GM19238 (cell line): ENCODE measurements around the gene SORBS1.

Source experiments
- DNase-seq: peaks from one replicate; pipeline ENCODE4 v3.0.0; 2011; ENCODE audit warnings: low spot score; ENCODE audit not compliant: insufficient read length

Gene SORBS1

DNA sequence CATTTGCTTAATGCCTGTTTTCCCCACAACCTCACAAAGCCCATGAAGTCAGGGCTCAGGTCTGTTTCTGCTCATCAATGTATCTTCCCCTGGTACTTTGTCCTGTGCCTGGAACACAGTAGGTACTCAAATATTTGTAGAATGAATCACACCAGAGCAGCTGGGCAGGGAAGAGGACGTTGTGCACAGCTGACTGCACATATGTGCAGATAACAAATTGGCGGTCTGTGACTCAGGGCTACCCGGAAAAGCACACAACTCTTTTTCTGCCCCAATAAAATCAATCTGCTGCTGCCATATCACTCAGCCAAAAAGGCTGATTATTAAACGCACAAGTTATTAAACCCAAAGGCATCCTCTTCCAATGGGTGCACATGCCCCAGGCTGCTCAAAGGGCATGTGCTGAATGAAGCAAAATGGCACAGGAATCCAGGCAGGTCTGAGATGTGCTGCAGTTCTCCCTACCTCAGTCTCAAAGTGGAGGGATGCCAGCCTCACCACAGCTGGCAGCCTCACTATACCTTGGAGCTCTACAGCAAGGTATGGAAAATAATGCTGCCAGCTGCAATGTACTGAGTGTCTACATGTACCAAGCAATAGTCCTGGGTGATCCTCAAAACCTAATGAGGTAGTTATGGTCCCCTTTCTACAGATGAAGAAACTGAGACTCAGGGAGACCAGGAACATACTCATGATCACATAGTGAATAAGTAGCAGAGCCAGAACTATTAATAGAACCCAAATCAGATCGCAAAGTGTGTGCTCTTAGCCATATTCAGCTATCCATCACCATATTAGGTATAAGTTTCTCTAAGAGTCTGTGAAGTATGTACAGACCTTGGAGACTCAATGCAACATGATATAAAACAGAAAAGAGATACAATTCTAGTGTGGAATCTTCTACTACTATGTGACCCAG, 43.4 kb downstream of the SORBS1 start:
- DNase-seq: no peak

DNA sequence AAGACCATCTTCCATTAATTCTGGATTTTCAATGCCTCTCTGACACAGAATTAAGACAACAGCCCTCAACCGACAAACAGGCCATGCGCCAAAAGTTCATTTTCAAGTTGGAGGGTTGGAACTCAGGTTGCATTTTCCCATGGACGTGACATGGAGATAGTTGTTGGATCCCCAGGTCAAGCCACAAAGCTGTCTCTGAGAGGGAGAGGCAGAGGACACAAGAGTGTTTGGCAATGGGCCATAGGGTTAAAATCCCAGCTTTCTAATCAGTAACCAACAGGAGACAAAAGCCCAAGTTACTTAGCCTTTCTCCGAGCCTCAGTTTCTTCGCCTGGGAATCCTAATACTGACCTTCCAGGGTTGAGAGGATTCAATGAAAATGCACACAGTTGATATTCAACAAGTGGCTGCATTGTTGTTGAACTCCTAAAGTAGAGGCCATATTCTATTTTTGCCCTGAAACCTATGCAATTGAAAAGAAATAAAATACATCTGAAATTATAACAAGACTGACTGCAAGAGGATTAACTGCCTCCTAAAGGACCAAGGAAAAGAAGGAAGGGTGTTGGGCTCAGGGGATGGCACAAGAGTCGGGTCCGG, 44.3 kb downstream of the SORBS1 start:
- no peak for DNase-seq

DNA sequence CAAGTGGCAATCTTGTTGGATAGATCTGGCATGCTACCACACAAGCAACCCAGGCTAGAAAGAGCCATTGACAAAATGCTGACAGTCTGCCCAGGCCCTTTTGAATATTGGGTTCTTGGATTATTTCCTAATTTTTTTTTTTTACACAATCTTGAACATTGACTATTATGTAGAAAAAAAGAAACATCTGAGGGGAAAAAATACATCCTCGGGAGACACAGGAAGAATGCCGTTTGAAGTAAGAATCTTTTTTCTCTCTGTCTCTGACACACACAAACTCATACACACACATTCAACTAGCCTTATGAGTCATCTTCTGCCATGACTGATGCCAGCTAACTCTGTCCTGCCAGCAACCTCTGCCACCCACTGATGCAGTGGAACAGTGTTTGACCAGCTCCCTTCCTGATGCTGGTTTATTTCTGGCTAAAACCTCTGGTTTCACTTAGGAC, 47.2 kb downstream of the SORBS1 start:
- no peak for DNase-seq

DNA sequence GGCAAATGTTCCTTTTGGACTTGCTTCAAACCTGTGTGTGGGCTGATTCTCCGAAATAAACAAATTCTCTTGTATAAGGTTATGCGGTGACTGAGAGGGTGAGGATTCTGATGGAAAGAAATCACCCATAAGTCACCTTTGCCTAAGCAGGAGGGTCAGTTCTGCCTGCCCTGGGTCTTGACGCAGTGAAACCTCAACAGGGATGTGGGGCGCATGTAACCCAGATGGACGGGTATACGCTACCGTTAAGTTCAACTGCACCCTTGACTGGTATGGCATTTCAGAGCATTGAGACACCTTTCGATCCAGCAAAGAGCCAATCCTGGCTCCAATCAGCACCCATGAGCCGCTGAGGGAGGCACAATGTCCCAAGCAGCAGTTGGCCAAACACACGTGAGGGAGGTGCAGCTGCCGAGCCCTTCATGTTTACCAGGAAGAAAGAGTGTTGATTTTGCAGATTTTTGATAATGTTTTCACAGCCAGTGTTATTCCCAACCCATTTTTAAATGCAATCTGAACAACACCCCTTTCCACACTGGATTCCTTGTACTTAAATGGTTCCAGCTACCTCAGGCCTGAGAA, 48.1 kb downstream of the SORBS1 start:
- no peak for DNase-seq

DNA sequence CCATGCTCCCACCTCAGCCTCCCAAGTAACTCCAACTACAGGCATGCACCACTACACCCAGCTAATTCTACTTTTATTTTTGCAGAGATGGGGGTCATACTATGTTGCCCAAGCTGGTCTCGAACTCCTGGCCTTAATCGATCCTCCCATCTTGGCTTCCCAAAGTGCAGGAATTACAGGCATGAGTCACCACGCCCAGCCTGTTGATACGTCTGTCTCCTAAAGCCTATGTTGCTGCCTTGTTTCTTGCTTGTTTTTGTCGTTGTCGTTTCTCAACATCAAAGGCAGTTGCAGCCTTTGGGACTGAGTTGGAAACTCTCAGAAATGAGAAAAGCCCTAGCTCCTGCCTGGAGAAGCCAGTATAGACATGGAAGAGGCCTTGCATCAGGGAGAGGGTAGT, 49.9 kb downstream of the SORBS1 start:
- DNase-seq: no peak

DNA sequence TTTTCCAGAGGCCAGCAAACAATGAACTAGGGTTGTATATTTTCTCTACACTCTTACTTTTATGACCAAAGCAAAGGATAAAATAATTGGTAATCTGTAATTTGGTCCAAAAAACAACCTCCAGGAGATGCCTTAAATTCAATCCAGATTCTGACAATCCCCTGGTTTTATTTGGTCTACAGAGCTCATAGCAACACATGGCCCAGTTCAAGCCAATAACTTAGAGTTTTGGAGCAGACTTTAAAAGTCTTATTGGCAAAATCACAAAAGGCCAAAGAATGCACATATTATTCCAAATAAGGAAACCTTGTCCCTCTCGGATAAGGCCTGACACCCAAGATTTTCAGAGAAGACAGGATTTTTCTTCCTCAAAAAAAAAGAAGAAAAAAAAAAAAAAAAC, 51.9 kb downstream of the SORBS1 start:
- DNase-seq: no peak

DNA sequence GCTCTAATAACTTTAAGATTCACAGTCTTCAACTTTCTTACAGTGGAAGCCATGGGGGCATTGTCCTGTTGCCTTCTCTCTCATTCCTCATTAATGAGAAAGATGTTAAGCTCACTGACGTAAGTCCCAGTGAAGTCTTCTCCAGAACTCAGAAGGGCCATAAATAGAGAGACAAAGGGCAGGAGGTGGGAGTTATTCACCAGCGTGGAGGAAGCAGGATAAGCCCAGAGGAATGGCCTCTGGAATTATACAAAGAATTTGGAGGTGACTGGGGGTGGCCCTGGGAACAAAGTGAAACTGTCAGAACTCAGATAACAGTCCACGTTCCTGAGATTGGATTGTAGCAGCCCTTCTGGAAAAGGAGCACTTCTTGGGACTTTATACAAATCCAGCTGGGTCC, 52.4 kb downstream of the SORBS1 start:
- no peak for DNase-seq

DNA sequence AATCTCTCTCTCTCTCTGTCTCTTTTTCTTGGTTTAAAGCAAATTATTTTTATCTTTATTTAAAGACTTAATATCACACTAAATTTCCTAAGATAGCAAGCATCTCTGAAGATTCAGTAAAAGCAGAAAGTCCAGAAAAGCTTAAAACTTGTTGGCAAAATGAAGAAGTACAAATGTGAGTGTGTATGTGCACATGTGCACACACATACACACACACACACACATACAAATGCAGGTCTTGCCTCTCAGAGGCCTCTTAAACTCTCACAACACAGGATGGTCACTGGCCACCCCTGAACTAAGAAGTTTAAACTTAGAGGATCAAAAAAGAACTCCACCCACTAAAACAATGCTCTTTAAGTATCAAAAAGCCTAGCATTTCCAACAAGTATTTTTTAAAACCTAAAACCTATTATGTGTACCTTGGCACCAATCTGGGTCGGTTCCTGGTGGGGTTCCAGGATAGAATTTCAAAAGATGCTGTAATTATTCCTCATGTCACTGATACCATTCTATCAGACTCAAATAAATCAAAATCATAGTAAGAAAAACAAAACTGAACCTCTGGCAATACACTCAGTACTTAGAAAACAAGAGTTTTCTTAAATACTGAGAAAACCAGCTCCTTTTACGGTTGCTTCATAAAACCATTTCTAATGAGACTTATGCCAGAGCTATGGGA, 55.0 kb downstream of the SORBS1 start:
- DNase-seq: no peak

DNA sequence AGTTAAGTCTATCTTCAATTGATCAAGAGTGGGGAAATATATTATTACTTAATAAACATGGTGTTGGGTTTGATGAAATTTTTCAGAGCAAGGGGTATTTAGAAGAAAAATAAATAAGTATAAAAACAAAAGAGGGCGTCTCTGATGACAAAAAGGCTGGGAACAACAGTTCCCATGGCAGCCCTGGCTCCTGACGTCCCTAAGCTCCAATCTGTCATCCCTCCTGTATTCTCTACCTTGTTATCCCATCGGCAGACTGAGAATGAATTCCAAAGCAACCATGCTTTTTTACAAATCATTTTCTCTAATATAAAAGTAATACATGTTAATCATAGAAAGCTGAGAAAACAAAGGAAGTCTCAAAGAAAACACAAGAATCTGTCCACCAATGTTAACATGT, 55.5 kb downstream of the SORBS1 start:
- no peak for DNase-seq

DNA sequence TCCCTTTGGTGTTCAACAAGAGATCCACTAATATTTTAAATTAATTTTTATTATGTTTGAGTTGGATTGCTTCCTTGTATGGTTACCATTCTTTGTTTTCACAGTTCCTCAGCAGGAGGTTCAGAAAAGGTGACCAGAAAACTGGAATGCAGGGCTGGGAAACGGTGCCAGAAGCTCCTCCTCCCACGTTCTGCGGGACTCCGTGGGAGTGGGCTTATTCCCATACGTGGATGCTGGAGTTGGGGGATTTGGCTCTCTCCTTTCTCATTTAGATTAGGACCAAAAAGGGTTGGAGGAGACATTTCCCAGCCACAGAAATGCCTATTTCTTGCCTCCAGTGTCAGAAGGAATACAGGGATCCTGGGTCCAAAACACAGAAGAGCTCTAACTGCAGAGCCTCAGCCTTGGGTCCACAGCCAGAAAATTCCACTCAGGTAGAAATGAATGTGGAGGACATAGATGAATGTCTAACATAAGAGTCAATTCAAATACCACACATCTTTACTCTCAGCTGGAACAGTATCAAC, 56.0 kb downstream of the SORBS1 start:
- DNase-seq: no peak

DNA sequence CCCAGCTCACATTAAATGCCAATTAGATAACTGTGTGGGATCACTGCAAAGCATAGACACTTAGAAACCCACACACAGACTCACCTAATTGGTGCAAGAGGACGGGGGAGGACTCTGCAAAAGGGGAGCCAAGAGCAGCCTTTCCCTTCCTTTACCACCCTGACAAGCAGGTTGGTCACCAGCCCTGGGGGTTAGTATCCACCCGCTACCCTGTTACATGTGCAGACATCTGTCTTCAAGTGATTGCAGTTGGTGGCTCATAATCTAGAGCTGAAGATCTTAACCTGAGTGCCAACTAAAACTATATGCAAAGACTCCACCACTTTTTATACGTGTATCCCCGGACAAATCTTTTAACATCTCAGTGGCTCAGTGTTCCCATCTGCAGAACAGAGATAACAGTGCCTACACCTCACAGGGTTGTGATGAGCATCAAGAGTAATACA, 56.9 kb downstream of the SORBS1 start:
- DNase-seq: no peak

DNA sequence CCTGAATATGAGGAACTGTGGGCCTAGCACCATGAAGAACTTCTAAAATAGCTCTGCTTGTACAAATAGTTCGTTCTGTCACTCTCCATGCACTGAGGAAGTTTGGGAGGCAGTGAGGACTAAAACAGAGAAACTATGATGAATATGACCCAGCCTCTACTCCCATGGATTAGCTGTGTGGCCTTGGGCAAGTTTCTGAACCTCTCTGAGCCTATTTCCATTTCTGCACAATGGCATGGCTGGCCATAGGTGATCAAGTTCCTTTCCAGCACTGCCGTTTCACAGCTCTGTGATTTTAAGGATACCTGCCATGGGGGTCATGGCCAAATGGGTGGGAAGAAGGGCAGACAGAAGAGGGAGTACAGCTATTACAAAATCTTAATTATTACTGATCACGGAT, 57.6 kb downstream of the SORBS1 start:
- no peak for DNase-seq

DNA sequence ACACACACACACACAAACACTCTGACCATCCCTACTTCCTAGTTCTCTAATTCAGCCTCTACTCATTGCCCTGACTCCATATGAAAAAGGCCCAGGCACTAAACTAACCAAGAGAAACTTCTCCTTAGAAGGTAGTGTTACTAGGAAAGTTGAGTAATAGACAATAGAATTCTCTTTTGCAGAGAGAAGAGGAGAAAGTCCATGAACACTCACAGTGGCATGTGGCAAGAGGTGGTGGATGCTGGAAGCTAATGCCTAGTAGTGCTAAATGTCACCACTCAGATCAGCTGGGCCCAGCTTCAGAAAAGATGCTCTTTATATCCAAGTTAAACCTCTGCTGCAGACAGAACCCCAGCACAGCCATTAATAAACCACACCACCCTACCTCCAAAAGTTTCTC, 58.2 kb downstream of the SORBS1 start:
- DNase-seq: no peak

DNA sequence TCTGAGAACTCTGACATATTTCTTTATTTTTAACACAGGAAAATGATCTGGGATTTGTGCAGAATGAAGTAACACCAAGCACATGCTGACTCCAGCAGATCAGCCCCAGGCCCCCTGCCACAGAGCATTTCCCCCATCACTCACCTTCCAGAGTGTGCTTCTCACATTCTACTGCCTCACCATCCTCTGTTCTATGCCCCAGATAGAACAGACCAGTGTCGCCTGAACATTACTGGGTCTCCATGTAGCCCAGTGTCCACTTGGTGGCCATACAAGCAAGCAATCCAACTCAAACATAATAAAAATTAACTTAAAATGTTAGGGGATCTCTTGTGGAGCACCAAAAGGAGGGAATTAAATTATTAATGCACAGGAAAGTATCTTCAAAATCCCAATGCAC, 58.8 kb downstream of the SORBS1 start:
- DNase-seq: no peak

DNA sequence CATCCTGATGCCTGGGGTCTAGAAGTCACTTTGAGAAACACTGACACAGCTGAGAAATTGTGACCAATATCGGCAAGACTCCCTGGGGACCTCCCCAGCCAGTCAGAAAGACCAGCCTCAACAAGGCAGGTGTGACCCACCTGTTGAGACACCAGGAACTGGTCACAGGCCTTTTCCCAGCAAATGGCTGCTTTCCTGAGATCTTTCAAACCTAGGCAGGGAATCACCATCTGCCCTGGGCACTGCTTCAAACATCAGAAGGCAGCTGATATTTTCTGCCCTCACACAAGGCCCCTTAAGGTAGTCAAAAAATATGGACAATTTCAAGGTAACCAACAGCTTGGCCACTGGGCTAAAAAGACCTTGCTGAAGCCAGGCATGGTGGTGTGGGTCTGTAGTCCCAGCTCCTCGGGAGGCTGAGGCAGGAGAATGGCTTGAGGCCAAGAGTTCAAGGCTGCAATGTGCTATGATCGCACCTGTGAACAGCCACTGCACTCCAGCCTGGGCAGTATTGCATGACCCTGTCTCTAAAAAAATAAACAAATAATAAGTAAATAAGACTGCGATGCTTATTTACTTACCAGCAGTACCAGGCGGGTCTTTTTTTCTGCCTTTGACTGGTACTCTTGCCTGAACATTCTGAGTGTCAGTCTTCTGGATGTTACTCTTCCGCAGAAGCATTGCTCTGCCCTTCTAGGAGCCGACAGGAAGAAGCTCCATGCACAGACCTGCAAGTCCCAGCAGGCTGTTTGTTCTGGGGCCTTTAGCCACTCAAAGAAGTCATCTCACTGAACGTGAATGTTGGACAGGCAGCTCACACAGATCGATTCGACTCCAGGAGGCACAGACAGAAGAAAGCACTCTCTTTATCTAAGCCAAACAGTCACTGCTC, 59.7 kb downstream of the SORBS1 start:
- no peak for DNase-seq

DNA sequence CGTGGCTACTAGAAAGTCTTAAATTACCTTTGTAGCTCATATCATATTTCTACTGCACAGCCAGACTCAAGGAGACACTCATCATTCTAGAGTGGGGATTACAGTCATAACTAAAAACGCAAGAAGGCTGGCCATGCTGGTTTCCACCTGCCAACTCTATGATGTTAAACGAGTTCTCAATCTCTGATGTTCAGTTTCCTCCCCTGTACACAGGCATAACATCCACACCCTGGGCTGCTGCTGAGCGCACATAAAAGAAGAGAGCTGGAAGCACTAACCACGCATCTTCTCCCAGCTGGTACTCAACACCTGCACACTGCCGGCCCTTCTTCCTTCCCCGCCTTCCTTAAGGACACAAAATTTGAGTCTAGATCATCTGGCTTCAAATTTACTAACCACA, 60.5 kb downstream of the SORBS1 start:
- no peak for DNase-seq

DNA sequence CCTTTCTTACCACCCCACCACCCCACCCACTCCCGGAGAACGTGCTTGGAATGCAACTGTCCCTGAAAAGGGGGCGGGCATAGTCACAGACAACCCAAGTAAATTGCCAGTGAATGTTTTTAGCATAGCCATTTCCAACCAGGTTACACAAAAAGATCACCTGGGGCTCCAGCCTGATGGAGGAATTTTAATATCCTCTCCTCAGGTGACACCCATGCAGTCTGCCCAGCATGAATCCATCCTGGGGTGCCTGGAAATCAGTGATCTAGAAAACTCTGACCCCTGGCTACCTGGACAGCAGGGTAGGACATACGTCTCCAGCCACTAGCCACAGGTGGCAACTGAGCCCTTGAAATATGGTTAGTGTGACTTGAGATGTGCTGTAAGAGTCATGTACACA, 61.1 kb downstream of the SORBS1 start:
- DNase-seq: no peak

DNA sequence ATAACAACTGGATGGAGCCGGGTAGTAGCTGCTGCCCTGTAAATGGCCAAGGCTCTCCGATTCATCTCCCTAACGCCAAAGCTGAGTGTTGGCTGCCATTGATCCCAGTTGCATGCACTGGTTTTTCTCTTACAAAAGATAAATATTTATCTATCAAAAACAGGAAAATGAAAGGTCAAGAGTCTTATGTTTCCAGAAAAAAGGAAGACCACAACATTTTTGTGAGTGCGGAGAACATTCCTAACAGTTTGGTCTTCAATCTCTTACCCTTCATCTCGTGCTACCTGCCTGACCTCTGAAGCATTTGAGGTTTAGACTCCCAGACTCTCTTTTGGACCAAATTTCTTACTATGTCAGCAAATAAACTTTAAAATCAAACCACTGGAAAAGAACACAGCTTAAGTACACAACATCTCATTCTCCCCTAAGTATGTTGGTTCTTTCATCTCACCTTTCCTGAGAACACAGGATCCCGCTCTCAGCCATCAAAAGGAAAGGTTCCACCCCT, 61.6 kb downstream of the SORBS1 start:
- no peak for DNase-seq

DNA sequence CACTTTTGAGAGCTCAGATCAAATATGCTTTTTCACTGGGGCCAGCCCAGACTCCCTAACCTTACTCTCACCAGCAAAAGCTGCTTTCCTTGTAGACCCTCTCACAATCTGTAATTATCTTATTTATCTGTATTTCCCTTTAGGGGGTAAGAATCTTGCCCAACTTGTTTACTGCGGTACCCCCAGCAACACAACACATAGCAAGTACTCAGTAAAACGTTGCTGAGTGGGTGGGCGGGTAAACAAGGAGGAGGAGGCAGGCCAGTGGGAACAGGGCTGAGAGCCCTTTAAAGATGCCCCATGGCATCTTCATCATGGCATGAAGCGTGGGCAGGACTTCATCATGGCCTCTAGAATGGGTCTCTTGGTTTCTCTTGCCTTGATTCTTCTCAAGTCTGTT, 64.2 kb downstream of the SORBS1 start:
- DNase-seq: no peak

DNA sequence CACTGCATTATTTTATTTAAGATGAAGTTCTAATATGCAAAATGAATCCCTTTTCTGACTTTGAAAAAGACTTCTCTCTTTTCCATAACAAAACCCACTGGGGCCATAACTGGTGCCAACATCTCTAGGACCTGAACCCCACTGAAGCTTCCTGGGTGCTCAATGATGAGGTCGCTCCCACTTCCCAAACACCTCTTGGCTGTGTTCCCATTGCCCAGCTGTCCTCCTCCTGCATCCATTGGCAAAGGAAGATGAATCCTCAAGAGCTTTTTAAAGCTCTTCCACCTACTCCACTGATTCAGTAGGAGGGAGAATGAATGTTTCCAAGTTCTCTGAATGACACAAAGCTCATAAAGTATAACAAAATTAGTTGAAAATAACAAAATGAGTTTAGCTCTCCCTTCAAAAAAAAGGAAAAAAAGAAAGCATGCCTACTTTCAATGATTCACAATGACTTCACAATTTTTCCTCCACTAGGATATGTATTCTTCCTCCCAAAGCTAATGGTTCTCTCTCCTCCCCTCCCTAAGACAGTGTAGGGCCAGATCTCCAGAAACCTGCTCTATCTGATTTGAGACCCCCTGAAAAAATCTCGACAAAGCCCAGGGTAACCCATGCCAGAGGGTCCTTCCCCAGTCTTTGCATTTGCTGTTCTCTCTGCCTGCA, 64.8 kb downstream of the SORBS1 start:
- no peak for DNase-seq
